Middle frontal gyrus (tissue), 1 donor: ENCODE data around the gene STAMBPL1.
"Not testable (repeated sequence)": the region's sequence is repeated elsewhere in the genome, so short reads cannot be mapped to it uniquely, and the experiment has no call there.

Experiments
- DNase-seq: peaks from one replicate; pipeline ENCODE4 v3.0.0-alpha.2; 2015; ENCODE audit warnings: low spot score; ENCODE audit errors: extremely low spot score

Gene STAMBPL1

DNA sequence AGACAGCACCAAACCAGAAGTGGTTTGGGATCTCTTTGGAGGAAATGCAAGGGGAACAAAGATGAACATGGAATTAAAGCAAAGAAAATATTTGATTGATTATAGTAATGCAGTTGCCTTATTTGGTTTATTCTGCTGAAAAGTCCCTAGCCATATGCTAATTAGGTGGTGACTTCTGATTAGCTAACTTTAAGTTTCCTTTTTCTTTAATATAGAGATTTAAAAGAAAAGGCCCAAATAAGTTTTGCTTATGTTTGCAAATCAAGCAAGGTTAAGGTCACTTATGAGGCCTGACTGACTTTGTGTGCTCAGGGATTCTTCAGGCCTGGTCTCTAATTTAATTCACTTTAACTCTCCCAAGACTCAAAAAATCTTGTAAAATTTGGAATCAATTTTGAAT lies 22.2 kb upstream of the STAMBPL1 start:
- DNase-seq, result no peak

DNA sequence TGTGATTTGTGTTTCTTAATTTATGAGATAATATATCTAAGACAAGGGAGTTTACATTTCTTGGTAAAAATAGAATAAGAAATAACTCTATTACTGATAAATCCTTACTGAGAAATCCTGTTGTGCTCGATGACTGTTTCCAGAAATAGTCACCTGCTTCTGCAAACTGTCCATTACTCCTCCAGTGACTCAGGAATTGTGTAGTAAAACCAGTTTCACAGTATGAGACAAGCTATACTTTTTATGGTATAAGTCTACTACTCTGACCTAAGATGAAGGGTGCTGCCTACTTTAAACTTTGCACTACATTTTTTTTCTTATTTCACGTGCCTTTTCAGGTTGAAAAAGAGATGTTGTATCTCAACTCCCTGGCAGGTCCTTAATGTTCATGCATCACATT lies 21.6 kb upstream of the STAMBPL1 start:
- DNase-seq, result no peak

- no peak for DNase-seq
Observed at GRCh38 chr10:88861036-88861435, 19.0 kb upstream of the STAMBPL1 start.

- DNase-seq, result no peak
Observed at GRCh38 chr10:88865281-88865876, 14.7 kb upstream of the STAMBPL1 start.

- DNase-seq, result no peak
Observed at GRCh38 chr10:88866454-88866853, 13.6 kb upstream of the STAMBPL1 start.

- DNase-seq, result no peak
Observed at GRCh38 chr10:88870089-88870488, 10.0 kb upstream of the STAMBPL1 start.

DNA sequence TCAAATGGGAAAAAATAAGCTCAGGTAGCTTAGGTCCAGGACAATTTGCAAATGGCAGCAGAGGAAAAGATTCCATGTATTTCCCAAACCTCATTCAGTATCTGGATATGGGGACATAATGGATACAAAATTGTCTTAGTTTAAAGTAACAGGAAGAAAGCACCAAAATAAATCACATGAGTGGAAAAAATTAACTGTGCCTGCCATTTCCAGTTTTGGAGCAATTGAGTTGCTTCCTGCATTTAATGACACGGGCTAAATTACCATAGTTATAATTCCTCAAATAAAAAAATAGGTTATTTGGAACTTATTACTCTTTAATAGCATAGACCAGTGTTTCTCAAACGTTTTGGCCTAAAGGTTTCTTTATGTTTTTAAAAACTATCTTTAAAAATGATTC lies 6.3 kb upstream of the STAMBPL1 start:
- no peak for DNase-seq

- DNase-seq, result no peak
Observed at GRCh38 chr10:88874281-88874680, 5.8 kb upstream of the STAMBPL1 start.

GRCh38 chr10:88875081-88875480 lies 5.0 kb upstream of the STAMBPL1 start:
- DNase-seq, result no peak

GRCh38 chr10:88877298-88877697 lies 2.7 kb upstream of the STAMBPL1 start:
- DNase-seq, result no peak

GRCh38 chr10:88880282-88881076 lies 434 bp downstream of the STAMBPL1 start:
- peak; percentile 57 for DNase-seq

- DNase-seq, result no peak
Observed at GRCh38 chr10:88881320-88881719, 1.3 kb downstream of the STAMBPL1 start.

GRCh38 chr10:88881922-88882645 lies 2.0 kb downstream of the STAMBPL1 start:
- DNase-seq, result no peak

DNA sequence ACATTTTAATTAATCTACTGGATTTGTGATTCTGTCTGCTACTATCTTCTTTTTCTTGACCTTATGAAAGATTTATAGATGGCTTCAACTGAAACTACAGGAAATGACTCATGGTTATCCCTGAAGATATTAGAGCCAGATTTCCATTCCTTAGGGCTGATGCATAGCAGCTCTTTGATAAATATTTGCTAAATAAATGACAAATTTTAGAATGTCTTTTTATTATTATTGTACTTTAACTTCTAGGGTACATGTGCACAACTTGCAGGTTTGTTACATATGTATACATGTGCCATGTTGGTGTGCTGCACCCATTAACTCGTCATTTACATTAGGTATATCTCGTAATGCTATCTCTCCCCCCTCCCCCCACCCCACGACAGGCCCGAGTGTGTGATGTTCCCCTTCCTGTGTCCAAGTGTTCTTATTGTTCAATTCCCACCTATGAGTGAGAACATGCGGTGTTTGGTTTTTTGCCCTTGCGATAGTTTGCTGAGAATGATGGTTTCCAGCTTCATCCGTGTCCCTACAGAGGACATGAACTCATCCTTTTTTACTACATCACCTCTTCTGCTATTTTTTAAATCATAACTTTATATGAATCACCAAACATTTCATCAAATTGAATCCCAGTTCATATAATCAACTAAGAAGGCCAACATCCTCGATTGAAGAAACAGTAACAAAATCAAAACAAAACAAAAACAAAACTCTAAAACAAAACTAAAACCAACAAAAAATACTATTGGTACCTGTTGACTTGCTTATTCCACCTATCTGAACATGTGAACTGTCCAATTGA lies 2.8 kb downstream of the STAMBPL1 start:
- DNase-seq, result not testable (repeated sequence)

- no peak for DNase-seq
Observed at GRCh38 chr10:88883448-88883809, 3.4 kb downstream of the STAMBPL1 start.

DNA sequence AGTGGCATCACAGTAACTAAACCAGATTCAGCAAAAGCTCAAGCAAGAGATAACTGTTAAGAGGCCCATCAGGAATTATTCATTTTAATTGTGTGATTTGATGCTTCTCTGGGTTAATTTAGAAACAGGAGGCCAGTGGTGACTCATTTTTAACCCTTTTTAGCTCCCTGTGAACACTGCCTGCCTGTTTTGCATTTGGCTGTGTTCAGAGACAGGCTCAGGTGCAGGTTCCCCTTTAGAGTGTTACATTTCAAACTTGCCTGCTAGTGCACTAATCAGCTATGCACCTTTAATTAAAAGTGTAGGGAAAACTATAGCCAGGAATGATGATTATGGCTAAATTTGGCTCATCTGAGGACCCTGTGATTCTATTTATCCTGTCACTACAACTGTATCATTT lies 6.5 kb downstream of the STAMBPL1 start:
- DNase-seq, result no peak

GRCh38 chr10:88888810-88889445 lies 8.9 kb downstream of the STAMBPL1 start:
- no peak for DNase-seq

- no peak for DNase-seq
Observed at GRCh38 chr10:88889559-88890337, 9.7 kb downstream of the STAMBPL1 start.

- DNase-seq, result no peak
Observed at GRCh38 chr10:88890681-88891381, 10.8 kb downstream of the STAMBPL1 start.
